ENCODE measurements around the gene WFDC6. TPM values are rescaled to one million over a fixed set of nuclear protein-coding genes. Genes with fewer than 3 reads are reported as not detected.

The WFDC6 gene
- polyA plus RNA-seq, 1 donor (not counting 4 experiments of a cell fraction or from before 2014, with no cell fraction given) = not detected

DNA sequence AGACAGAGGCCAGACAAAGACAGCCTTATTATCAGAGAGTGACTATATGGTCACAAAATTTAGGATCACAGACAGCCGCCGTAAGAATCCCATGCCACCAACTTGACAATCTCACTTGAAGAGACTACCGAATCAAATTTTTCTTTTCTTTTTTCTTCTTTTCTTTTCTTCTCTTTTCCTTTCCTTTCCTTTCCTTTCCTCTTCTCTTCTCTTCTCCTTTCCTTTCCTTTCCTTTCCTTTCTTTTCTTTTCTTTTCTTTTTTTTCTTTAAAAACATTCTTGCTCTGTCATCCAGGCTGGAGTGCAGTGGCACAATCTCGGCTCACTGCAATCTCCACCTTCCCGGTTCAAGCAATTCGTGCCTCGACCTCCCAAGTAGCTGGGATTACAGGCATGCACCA, 9.1 kb upstream of the WFDC6 start:
- Histone ChIP-seq H3K9me3 (ENCODE audit: control insufficient read depth, low read depth, low read length) (no peaks in the 10 kb centered on the region), H3K4me3 (ENCODE audit: control insufficient read depth in 2 of 3, extremely low read depth in 1 of 3, insufficient read depth in 2 of 3, low read depth in 1 of 3, low read length in 3 of 3) (no peak overlapping the region), H3K36me3 (ENCODE audit: control insufficient read depth in 2 of 2, extremely low read depth in 1 of 2, insufficient read depth in 2 of 2, low read length in 2 of 2) (no peaks in the 10 kb centered on the region), H3K27me3 (ENCODE audit: control insufficient read depth, extremely low read depth, insufficient read depth, low read length) (peaks cover 9% of the 10 kb centered on the region), H3K9me1 (ENCODE audit: control insufficient read depth, extremely low read depth, insufficient read depth, low read length) (no peaks in the 10 kb centered on the region), H2AFZ (ENCODE audit: control insufficient read depth, low read length) (no peak overlapping the region), H3K4me2 (ENCODE audit: control insufficient read depth, extremely low read depth, insufficient read depth, low read depth, low read length) (no peak overlapping the region), H3K27ac (ENCODE audit: control insufficient read depth, insufficient read depth, low read length) (no peak overlapping the region), H3K4me1 (ENCODE audit: control insufficient read depth, extremely low read depth, insufficient read depth, low read length) (no peaks in the 10 kb centered on the region), H4K20me1 (ENCODE audit: control insufficient read depth, extremely low read depth, insufficient read depth, low read length) (no peaks in the 10 kb centered on the region), H3K9ac (ENCODE audit: control insufficient read depth, extremely low read depth, insufficient read depth, low read length) (no peak overlapping the region), H3K79me2 (ENCODE audit: control insufficient read depth, insufficient read depth, low read length) (no peaks in the 10 kb centered on the region)
- DNase-seq (ENCODE audit: low read depth, low spot score) = no peak
- no peak for FAIRE-seq
- dilution Hi-C loops (cut with MboI; ENCODE audit: extremely low pct_ligation_motif_present, low sequenced_read_pairs) = no loop called here
- no peak for TF ChIP-seq CTCF (optimal IDR thresholded peaks at IDR 0.05 in 1 of 3, IDR thresholded peaks at IDR 0.05 in 1 of 3, conservative IDR thresholded peaks at IDR 0.05 in 1 of 3; ENCODE audit: extremely low read depth in 1 of 3, insufficient read depth in 2 of 3, low read length in 3 of 3)
- no peak for TF ChIP-seq EZH2 (IDR thresholded peaks at IDR 0.05; ENCODE audit: low read length)

DNA sequence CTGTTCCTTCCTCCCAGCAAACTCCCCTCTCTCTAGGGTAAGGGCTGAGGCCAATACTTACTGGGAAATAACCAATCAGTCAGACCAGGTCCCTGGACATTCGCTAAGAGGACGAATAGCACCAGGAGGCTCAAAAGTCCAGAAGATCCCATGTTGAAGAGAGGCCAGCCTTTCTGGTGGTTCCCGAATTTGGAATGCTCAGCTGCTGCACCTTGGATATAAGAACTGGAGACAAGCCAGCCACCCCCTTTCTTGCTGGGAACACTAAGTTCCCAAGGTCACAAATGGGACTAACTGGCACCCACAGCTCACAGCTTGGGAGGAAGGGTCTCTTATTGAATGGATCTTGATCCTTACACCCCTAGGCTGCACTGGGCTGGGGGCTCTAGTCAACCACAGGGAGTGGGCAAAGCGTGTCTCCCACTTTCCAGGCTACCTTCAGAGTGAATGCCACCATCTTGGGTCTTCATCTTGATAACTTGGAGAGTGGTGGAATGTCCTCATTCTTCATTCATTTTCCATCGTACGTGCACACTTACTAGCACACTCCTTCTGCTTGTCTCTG, 8.0 kb upstream of the WFDC6 start, which contains the start of gene EPPIN:
TSS of gene EPPIN (minus strand) at position 196 of the 565 bp plus-strand sequence. CDS start at position 152, 44 bp downstream.
- Histone ChIP-seq H3K9me3 (ENCODE audit: control insufficient read depth, low read depth, low read length) (no peaks in the 10 kb centered on the region), H3K9me1 (ENCODE audit: control insufficient read depth, extremely low read depth, insufficient read depth, low read length) (no peaks in the 10 kb centered on the region), H2AFZ (ENCODE audit: control insufficient read depth, low read length) (no peak within 1 kb of the TSS), H3K4me3 (ENCODE audit: control insufficient read depth in 2 of 3, extremely low read depth in 1 of 3, insufficient read depth in 2 of 3, low read depth in 1 of 3, low read length in 3 of 3) (no peak within 1 kb of the TSS), H3K4me1 (ENCODE audit: control insufficient read depth, extremely low read depth, insufficient read depth, low read length) (no peaks in the 10 kb centered on the region), H3K4me2 (ENCODE audit: control insufficient read depth, extremely low read depth, insufficient read depth, low read depth, low read length) (no peak within 1 kb of the TSS), H3K36me3 (ENCODE audit: control insufficient read depth in 2 of 2, extremely low read depth in 1 of 2, insufficient read depth in 2 of 2, low read length in 2 of 2) (no peaks in the 10 kb centered on the region), H3K27ac (ENCODE audit: control insufficient read depth, insufficient read depth, low read length) (no peak within 1 kb of the TSS), H3K9ac (ENCODE audit: control insufficient read depth, extremely low read depth, insufficient read depth, low read length) (no peak within 1 kb of the TSS), H3K79me2 (ENCODE audit: control insufficient read depth, insufficient read depth, low read length) (no peaks in the 10 kb centered on the region), H3K27me3 (ENCODE audit: control insufficient read depth, extremely low read depth, insufficient read depth, low read length) (peaks cover 18% of the 10 kb centered on the region), H4K20me1 (ENCODE audit: control insufficient read depth, extremely low read depth, insufficient read depth, low read length) (no peaks in the 10 kb centered on the region)
- no peak for DNase-seq (ENCODE audit: low read depth, low spot score)
- TF ChIP-seq CTCF (optimal IDR thresholded peaks at IDR 0.05 in 1 of 3, IDR thresholded peaks at IDR 0.05 in 1 of 3, conservative IDR thresholded peaks at IDR 0.05 in 1 of 3; ENCODE audit: extremely low read depth in 1 of 3, insufficient read depth in 2 of 3, low read length in 3 of 3) (no peak), EZH2 (IDR thresholded peaks at IDR 0.05; ENCODE audit: low read length) (no peak)
- dilution Hi-C loops (cut with MboI; ENCODE audit: extremely low pct_ligation_motif_present, low sequenced_read_pairs) = no loop called here
- no peak for FAIRE-seq

All from keratinocyte (primary cell).